ENCODE data around the gene RRAGB.

Gene RRAGB

GRCh38 chrX:55714161-55714560 is 3.4 kb upstream of the RRAGB start:
- no peaks in the 10 kb centered on the region for H3K27me3 ChIP-seq (ENCODE audit: control insufficient read depth, insufficient read depth, low read length)
- no peaks in the 10 kb centered on the region for H3K4me1 ChIP-seq
- TF ChIP-seq CTCF (IDR thresholded peaks at IDR 0.05): no peak
- H3K9me3 ChIP-seq (ENCODE audit: control insufficient read depth, low read length): no peaks in the 10 kb centered on the region
- no peaks in the 10 kb centered on the region for H3K79me2 ChIP-seq
- H3K9ac ChIP-seq: no peak overlapping the region
- no peaks in the 10 kb centered on the region for H3K36me3 ChIP-seq (ENCODE audit: control insufficient read depth, insufficient read depth, low read length)
- no peak overlapping the region for H3K27ac ChIP-seq
- no peak overlapping the region for H3K4me3 ChIP-seq (ENCODE audit: low read depth, low read length)
- H2AFZ ChIP-seq: no peak overlapping the region
- H3K4me2 ChIP-seq (ENCODE audit: low read length): no peak overlapping the region

GRCh38 chrX:55715847-55716246 is 1.7 kb upstream of the RRAGB start:
- no peak for TF ChIP-seq CTCF (IDR thresholded peaks at IDR 0.05)
- Histone ChIP-seq H3K9me3 (ENCODE audit: control insufficient read depth, low read length) (no peaks in the 10 kb centered on the region), H3K79me2 (peaks cover 2% of the 10 kb centered on the region), H3K9ac (no peak overlapping the region), H3K36me3 (ENCODE audit: control insufficient read depth, insufficient read depth, low read length) (no peaks in the 10 kb centered on the region), H3K27ac (no peak overlapping the region), H3K4me1 (no peaks in the 10 kb centered on the region), H3K4me3 (ENCODE audit: low read depth, low read length) (no peak overlapping the region), H3K27me3 (ENCODE audit: control insufficient read depth, insufficient read depth, low read length) (no peaks in the 10 kb centered on the region), H3K4me2 (ENCODE audit: low read length) (no peak overlapping the region), H2AFZ (no peak overlapping the region)

DNA sequence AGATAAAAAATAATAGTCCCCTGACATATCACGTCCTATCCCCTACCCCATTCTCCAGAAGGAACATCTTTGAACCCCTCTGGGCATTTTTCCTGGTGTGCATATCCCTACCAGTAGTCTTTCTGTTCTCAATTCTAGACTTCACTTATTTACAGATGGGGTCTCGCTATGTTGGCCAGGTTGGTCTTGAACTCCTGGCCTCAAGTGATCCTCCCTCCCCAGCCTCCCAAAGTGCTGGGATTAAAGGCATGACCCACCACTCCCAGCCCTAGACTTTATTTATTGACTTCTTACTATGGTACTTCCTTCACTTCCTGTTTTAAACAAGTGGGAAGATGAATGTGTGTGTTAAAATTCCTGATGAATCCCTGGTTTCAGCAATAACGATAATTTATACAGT is 612 bp upstream of the RRAGB start:
- Histone ChIP-seq H3K4me3 (ENCODE audit: low read depth, low read length) (peak overlapping the region; percentile 72), H3K36me3 (ENCODE audit: control insufficient read depth, insufficient read depth, low read length) (no peaks in the 10 kb centered on the region), H3K4me1 (no peaks in the 10 kb centered on the region), H2AFZ (peak overlapping the region; percentile 83), H3K79me2 (peaks cover 2% of the 10 kb centered on the region), H3K27me3 (ENCODE audit: control insufficient read depth, insufficient read depth, low read length) (no peaks in the 10 kb centered on the region), H3K9ac (no peak overlapping the region), H3K9me3 (ENCODE audit: control insufficient read depth, low read length) (no peaks in the 10 kb centered on the region), H3K27ac (peak overlapping the region; percentile 82), H3K4me2 (ENCODE audit: low read length) (peak overlapping the region; percentile 45)
- TF ChIP-seq CTCF (IDR thresholded peaks at IDR 0.05): no peak

GRCh38 chrX:55731826-55732225 is 14.3 kb downstream of the RRAGB start:
- H3K36me3 ChIP-seq (ENCODE audit: control insufficient read depth, insufficient read depth, low read length): no peaks in the 10 kb centered on the region
- H3K4me2 ChIP-seq (ENCODE audit: low read length): no peak overlapping the region
- no peak overlapping the region for H2AFZ ChIP-seq
- no peaks in the 10 kb centered on the region for H3K79me2 ChIP-seq
- H3K27ac ChIP-seq: no peak overlapping the region
- TF ChIP-seq CTCF (IDR thresholded peaks at IDR 0.05): no peak
- no peak overlapping the region for H3K4me3 ChIP-seq (ENCODE audit: low read depth, low read length)
- H3K9ac ChIP-seq: no peak overlapping the region
- H3K9me3 ChIP-seq (ENCODE audit: control insufficient read depth, low read length): no peaks in the 10 kb centered on the region
- H3K4me1 ChIP-seq: no peaks in the 10 kb centered on the region
- no peaks in the 10 kb centered on the region for H3K27me3 ChIP-seq (ENCODE audit: control insufficient read depth, insufficient read depth, low read length)

GRCh38 chrX:55738969-55739368 is 21.4 kb downstream of the RRAGB start:
- no peak for TF ChIP-seq CTCF (IDR thresholded peaks at IDR 0.05)
- Histone ChIP-seq H3K4me1 (no peaks in the 10 kb centered on the region), H3K9me3 (ENCODE audit: control insufficient read depth, low read length) (no peaks in the 10 kb centered on the region), H2AFZ (no peak overlapping the region), H3K9ac (no peak overlapping the region), H3K79me2 (no peaks in the 10 kb centered on the region), H3K27ac (no peak overlapping the region), H3K4me3 (ENCODE audit: low read depth, low read length) (no peak overlapping the region), H3K27me3 (ENCODE audit: control insufficient read depth, insufficient read depth, low read length) (no peaks in the 10 kb centered on the region), H3K4me2 (ENCODE audit: low read length) (no peak overlapping the region), H3K36me3 (ENCODE audit: control insufficient read depth, insufficient read depth, low read length) (no peaks in the 10 kb centered on the region)
